RWPE2 (cell line): ENCODE results near the gene CPSF4.

Experiments
- ATAC-seq: fragments of 200-7000 bp; cut with Tn5 transposase; 3 replicates; pipeline ENCODE4 v1.9.1; 2021; ENCODE audit warnings: low read depth
- DNase-seq: peaks from one replicate; pipeline ENCODE4 v3.0.0-alpha.2; 2020; ENCODE audit warnings: low spot score
- H3K27ac ChIP-seq: fragments of 450-650 bp; 2 replicates; pipeline ENCODE4 v1.5.1; 2017; ENCODE audit warnings: mild to moderate bottlenecking; ENCODE audit not compliant: poor library complexity, severe bottlenecking
- H3K27me3 ChIP-seq: fragments of 250-450 bp; sonication (Bioruptor Pico); 2 replicates; pipeline ENCODE4 v1.5.1; 2021; ENCODE audit warnings: mild to moderate bottlenecking, moderate library complexity; ENCODE audit not compliant: insufficient read depth, poor library complexity, severe bottlenecking
- H3K36me3 ChIP-seq: fragments of 250-450 bp; sonication (Bioruptor Pico); 2 replicates; pipeline ENCODE4 v1.5.1; 2020; ENCODE audit warnings: low read depth, mild to moderate bottlenecking, moderate library complexity
- H3K4me1 ChIP-seq: fragments of 250-450 bp; sonication (Bioruptor Pico); 2 replicates; pipeline ENCODE4 v1.5.1; 2021; ENCODE audit warnings: mild to moderate bottlenecking, moderate library complexity; ENCODE audit not compliant: insufficient read depth, poor library complexity, severe bottlenecking
- H3K4me3 ChIP-seq: fragments of 250-450 bp; sonication (Bioruptor Pico); 2 replicates; pipeline ENCODE4 v1.5.1; 2021; ENCODE audit warnings: mild to moderate bottlenecking, moderate library complexity; ENCODE audit not compliant: severe bottlenecking
- H3K9me3 ChIP-seq: fragments of 250-450 bp; sonication (Bioruptor Pico); 2 replicates; pipeline ENCODE4 v1.5.1; 2021; ENCODE audit warnings: mild to moderate bottlenecking, moderate library complexity; ENCODE audit not compliant: severe bottlenecking
- TF ChIP-seq, protein P1 (sequence below): fragments of 450-650 bp; IDR thresholded peaks from one replicate; pipeline ENCODE4 v1.5.1; 2017; ENCODE audit warnings: mild to moderate bottlenecking, moderate library complexity; ENCODE audit not compliant: poor library complexity, severe bottlenecking

The CPSF4 gene

DNA sequence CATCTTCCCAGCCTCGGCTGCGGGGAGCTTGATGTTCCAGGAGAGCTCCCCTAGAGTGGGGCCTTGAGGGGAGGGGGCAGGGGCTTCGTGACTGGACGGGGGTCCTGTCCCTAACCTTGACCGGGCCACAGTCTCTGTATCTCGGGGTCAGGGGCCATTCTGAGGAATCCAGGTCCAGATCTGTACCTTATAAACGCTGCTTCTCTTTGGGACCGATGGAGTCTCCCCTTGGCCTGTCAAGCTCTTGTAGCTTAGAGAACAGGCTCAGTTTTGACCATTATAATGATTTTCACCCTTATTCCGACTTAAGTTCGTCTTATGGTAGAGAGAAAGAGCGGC lies 66.5 kb downstream of the CPSF4 start:
- H3K9me3 ChIP-seq: no peaks in the 10 kb centered on the region
- H3K27me3 ChIP-seq: no peaks in the 10 kb centered on the region
- peaks cover 13% of the 10 kb centered on the region for H3K36me3 ChIP-seq
- TF ChIP-seq, protein P1, sequence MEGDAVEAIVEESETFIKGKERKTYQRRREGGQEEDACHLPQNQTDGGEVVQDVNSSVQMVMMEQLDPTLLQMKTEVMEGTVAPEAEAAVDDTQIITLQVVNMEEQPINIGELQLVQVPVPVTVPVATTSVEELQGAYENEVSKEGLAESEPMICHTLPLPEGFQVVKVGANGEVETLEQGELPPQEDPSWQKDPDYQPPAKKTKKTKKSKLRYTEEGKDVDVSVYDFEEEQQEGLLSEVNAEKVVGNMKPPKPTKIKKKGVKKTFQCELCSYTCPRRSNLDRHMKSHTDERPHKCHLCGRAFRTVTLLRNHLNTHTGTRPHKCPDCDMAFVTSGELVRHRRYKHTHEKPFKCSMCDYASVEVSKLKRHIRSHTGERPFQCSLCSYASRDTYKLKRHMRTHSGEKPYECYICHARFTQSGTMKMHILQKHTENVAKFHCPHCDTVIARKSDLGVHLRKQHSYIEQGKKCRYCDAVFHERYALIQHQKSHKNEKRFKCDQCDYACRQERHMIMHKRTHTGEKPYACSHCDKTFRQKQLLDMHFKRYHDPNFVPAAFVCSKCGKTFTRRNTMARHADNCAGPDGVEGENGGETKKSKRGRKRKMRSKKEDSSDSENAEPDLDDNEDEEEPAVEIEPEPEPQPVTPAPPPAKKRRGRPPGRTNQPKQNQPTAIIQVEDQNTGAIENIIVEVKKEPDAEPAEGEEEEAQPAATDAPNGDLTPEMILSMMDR: no peak
- peak overlapping the region; percentile 52 for H3K4me3 ChIP-seq
- ATAC-seq (no peak), DNase-seq (no peak)
- peak overlapping the region; percentile 66 for H3K27ac ChIP-seq
- H3K4me1 ChIP-seq: peaks cover 5% of the 10 kb centered on the region
